Stimulated activated CD8-positive, alpha-beta memory T cell treated with anti-CD3 and anti-CD28 coated beads, Interleukin-15, amount 100 ng/mL, for 4 hours (primary cell): ENCODE measurements around the gene TSPAN5.
A peak's percentile ranks its signal among the peaks of the same experiment; 100 is the strongest.
"Not testable (repeated sequence)": the region's sequence is repeated elsewhere in the genome, so short reads cannot be mapped to it uniquely, and the experiment has no call there.

Experiments used
- DNase-seq, 2 donors: peaks; one replicate each; pipeline ENCODE4 v3.0.0-alpha.2; 2020; ENCODE audit warnings: low read depth in 2 of 2

The TSPAN5 gene

DNA sequence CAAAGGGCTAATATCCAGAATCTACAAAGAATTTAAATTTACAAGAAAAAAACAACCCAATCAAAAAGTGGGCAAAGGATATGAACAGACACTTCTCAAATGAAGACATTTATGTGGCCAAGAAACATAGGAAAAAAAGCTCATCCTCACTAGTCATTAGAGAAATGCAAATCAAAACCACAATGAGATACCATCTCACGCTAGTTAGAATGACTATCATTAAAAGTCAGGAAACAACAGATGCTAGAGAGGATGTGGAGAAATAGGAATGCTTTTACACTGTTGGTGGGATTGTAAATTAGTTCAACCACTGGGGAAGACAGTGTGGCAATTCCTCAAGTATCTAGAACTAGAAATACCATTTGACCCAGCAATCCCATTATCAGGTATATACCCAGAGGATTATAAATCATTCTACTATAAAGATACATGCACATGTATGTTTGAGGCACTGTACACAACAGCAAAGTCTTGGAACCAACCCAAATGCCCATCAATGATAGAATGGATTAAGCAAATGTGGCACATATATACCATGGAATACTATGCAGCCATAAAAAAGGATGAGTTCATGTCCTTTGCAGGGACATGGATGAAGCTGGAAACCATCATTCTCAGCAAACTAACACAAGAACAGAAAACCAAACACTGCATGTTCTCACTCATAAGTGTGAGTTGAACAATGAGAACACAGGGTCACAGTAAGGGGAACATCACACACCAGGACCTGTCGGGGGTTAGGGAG, 197.1 kb downstream of the TSPAN5 start:
- DNase-seq = not testable (repeated sequence)

DNA sequence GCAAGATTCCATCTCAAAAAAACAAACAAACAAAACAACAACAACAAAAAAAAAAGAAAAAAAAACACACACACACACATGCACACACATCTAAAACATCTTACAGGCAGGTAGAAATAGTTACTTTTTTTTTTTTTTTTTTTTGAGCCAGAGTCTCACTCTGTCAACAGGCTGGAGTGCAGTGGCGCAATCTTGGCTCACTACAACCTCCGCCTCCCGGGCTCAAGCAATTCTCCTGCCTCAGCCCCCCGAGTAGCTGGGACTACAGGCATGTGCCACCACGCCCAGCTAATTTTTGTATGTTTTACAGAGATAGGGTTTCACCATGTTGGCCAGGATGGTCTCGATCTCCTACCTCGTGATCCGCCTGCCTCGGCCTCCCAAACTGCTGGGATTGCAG, 201.0 kb downstream of the TSPAN5 start:
- DNase-seq = not testable (repeated sequence)

DNA sequence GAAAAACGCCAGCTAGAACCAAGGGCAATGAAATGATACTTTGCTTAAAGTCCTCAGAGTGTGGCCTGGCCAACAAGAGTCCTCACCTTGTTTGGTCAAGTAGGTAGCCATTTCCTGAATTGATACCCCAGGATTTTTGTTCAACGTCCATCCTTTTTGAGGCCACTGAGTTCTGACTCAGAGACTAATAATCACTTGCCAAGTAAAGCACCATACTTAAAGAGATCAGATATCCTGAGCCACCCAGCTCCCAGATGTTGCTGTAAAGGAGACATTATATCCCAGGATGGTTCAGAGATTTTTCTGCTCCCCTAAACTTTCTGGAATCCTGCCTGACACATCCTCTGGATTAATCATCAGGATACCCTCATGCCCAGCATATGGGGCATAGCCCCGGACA, 206.3 kb downstream of the TSPAN5 start:
- no peak for DNase-seq

DNA sequence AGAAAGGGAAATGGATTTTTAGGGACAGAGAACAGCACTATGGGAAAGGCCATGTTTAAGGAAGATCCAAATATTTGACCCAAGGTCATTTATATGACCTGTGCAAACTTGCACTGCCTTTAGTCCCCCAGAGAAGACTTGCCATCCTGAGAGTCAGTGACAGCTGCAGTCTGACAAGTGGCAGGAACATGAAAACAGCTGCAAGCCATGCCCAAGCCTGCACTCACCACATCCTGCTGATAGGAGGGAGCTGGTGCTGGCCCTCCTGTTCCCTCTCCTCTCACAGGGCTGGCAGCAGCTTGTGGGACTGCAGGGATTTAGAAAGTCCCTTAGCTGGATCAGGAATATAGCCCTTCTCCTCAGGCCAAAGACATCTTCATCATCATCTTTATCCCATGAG, 209.5 kb downstream of the TSPAN5 start:
- DNase-seq = no peak

DNA sequence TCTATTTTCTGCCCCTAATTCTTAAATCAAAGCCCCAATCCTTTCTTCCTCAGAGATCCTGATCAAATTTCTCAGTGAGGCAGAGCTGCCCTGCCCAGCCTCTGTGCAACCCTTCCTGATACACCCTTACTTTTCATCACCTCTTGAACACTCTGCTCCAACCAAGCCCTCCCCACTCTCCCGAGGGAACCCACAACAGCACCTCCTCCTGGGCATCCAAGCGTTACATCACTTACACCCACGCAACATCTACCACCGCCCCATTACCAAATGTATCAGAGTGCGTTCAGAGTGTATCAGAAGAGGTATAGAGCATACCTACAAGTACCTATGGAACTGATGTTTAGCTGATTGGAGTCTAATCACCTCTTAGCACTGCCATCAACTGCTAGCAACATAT, 210.8 kb downstream of the TSPAN5 start:
- no peak for DNase-seq

DNA sequence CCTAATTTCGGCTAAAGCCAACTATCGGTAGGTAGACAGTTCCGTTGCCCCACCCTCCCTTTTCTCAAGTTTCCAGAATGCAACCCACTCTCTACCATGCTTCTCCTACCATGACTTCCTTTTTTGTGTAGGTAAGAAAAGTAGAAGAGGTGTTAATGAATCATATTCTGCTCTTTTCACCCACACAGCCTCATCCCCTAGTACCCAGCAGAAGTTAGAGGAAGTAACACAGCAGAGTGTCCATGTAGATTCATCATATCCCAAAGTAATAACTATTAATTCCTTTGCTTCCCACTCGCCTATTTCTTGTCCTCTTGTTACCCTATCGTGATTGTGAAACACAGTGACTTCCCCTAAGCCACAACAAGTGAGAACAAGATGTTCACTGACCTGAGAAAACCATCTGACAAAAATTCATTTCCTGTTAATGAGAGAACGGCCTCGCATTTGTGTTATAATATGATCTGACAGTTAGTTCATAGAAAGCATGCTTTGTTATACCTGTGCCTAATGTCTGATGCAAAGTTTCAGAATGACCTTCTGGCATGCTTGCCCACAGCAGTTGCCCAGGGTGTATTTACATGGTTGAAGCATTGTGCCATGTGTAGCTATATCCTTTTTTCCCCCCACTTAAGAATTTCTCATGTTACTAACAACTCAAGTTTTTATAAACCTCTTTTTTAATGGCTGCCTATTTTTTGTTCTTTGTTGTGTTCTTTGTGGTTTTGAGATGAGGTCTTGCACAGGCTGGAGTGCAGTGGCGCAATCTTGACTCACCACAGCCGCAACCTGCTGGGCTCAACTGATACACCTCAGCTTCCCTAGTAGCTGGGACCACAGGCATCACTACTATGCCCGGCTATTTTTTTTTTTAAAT, 211.7 kb downstream of the TSPAN5 start:
- peak; percentile 40 to 50 for DNase-seq

DNA sequence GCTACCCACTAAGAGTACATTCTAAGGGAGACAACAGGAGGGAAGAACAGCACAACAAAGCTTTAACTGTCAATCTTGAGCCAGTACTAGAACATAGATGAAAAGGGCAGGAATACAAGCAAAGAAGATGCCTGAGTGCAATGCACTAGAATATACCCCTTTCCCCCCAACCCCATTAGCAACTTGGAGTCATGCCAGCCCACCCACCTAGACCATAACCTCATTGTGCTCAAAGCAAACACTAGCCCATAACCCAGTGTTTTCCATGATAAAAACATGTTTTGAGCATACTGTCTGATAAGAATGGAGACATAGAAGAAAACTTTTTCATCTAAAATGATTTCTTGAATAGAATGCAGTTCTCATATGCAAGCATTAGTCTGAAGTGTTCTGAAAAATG, 214.0 kb downstream of the TSPAN5 start:
- no peak for DNase-seq

DNA sequence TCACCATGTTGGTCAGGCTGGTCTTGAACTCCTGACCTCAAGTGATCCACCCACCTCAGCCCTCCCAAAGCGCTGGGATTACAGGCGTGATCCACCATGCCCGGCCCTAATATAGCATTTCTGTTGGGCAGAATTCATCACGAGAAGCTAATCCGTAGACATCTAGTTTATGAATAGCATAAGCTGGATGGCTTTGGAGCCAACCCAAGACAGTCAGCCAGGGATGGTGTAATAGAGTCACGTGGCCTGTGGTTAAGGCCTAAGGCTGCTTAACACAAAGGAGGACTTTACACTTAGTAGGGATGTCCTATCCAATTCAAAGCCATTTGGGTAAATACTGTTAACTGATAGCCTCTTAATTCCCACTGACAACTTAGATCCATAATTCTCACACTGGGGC, 223.6 kb downstream of the TSPAN5 start:
- DNase-seq = no peak

DNA sequence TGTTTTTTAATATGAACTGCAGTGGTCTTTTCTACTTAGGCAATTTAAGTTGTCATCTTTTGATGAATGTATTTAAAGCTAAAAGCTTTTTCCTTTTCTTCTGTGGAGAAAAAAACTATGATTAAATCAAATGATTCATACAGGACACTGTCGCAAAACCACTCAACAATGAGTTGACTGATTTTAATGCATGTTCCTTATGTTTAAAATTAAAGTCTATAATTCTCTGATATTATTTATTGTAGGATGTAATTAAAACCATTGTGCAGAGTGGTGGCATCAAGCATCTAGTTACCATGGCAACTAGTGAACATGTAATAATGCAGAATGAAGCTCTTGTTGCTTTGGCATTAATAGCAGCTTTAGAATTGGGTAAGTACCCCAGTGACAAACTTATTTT, 224.7 kb downstream of the TSPAN5 start:
- DNase-seq = no peak

DNA sequence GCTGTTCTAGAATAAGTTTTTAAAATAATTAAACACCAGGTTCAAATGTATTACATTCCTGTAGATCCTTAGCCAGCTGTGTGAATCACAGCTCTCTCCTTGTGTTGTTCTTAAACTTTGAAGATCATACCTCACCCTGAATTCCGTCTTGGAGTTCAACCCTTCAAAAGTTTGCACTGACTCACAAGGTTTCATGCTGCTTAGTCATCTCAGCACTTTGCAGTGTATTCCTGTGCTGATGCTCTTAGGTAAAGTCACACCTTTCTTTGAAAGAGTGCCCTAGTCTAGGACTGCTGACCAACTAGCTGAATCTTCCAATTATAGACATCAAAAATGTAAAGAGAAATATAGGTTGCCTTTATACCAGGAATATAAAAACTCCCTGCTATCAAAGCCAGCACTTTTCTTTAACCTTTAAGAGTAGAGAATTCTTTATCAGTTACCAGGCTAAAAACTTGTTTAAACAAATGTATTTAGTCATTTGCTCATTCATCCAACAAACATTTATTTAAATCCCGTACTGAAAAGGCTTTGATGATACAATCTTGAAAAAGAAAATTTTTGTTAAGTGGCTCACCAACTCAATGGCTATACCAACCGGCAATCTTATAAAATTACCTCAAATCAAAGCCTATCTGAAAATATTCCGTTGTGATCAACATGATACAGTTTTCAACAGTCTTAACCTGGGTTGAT, 227.6 kb downstream of the TSPAN5 start:
- no peak for DNase-seq

DNA sequence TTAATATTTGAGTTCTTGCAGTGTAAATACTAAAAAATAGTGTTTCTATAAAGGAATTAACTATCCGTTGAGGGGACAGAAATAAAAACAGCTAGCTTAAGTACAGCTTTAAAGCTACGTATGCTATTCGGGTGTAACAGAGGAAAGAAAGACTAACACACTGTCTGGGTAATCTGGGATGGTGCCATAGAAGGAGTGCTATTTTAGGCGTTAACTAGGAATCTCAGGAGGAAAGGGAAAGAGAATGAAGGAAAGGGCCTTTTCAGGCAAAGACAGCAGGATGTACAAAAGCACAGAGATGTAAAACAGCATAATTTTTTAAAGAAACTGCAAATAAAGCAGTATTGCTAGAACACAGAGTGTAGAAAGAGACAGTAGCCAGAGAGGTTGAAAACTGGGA, 235.4 kb downstream of the TSPAN5 start:
- no peak for DNase-seq

DNA sequence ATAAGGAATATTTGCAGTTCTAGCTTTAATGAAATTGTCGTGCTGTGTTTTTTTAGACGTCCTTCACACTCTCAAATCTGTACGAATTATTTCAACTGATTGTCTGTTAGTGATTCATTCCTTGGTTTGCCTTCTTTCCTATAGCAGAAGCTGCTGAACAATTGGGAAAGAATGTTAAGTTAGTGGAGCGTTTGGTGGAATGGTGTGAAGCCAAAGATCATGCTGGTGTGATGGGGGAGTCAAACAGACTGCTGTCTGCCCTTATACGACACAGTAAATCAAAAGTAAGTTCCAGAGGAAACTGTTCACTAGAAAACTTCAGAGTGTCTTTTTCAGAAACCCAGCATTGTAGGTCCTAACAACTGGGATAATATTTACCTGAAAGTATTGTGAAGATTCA, 237.3 kb downstream of the TSPAN5 start:
- no peak for DNase-seq
